Right lobe of liver (tissue), 4 donors: Measurements from ENCODE around the gene RCL1.

Experiments used
- CTCF ChIP-seq, 4 donors: fragments of 200-600 bp in 3 of 4; fragments of 450-650 bp in 1 of 4; IDR thresholded peaks; one replicate each; pipeline versions ENCODE4 v1.5.1 to v1.8.0; 2016 to 2022; ENCODE audit warnings: antibody characterized with exemption in 4 of 4, mild to moderate bottlenecking in 2 of 4
- POLR2A ChIP-seq: fragments of 450-650 bp; IDR thresholded peaks from one replicate; pipeline ENCODE4 v1.6.1; 2017; ENCODE audit warnings: antibody characterized with exemption, mild to moderate bottlenecking
- donor health status: DM: no; HTN: no; CAD: no.
- donor health status: DM: no; HTN: no; CAD: no.
- donor health status: DM: no; HTN: yes; CAD: no.

- TF ChIP-seq CTCF (IDR thresholded peaks at IDR 0.05) (no peak), POLR2A (no peak)
Observed at GRCh38 chr9:4859035-4859434, 66.3 kb downstream of the RCL1 start.
